Kidney (tissue), 14 donors: Measurements from ENCODE around the gene WFS1. TPM values are rescaled to one million over a fixed set of nuclear protein-coding genes. Genes with fewer than 3 reads are reported as not detected.

Source experiments
- DNase-seq, 5 donors: peaks; one replicate each; pipeline ENCODE4 v3.0.0-alpha.2; 2013 to 2020
- FAIRE-seq: peaks from 2 replicates; lab custom pipeline; 2012; peaks lifted over from hg19 to GRCh38; lab: Jason Lieb, UNC
- H3K27ac ChIP-seq, 2 donors: one replicate each; pipeline ENCODE4 v1.7.0; 2013; ENCODE audit warnings: low read depth in 2 of 2, low read length in 2 of 2, inconsistent platforms in 1 of 2
- H3K27me3 ChIP-seq: one replicate; pipeline ENCODE4 v1.7.1; 2013; ENCODE audit warnings: low read length, inconsistent platforms; ENCODE audit not compliant: control insufficient read depth, insufficient read depth
- H3K36me3 ChIP-seq, 3 donors: one replicate each; pipeline versions ENCODE4 v1.7.0 to v1.7.1; 2013; ENCODE audit warnings: low read length in 3 of 3, control low read depth in 1 of 3, inconsistent platforms in 1 of 3; ENCODE audit not compliant: insufficient read depth in 3 of 3, control insufficient read depth in 2 of 3
- H3K4me1 ChIP-seq, 3 donors: one replicate each; pipeline versions ENCODE4 v1.7.0 to v1.7.1; 2013; ENCODE audit warnings: low read length in 3 of 3, inconsistent platforms in 1 of 3, low read depth in 1 of 3; ENCODE audit not compliant: control insufficient read depth in 2 of 3, insufficient read depth in 2 of 3
- H3K4me3 ChIP-seq, 3 donors: one replicate each; pipeline versions ENCODE4 v1.7.0 to v1.8.1; 2013; ENCODE audit warnings: low read length in 3 of 3, control low read depth in 1 of 3, inconsistent platforms in 1 of 3
- H3K9ac ChIP-seq, 3 donors: one replicate each; pipeline versions ENCODE4 v1.7.0 to v1.7.1; 2013; ENCODE audit warnings: low read length in 3 of 3, control low read depth in 1 of 3, inconsistent platforms in 1 of 3
- H3K9me3 ChIP-seq, 3 donors: one replicate each; pipeline versions ENCODE4 v1.7.0 to v1.7.1; 2013; ENCODE audit warnings: low read length in 3 of 3, control low read depth in 1 of 3, inconsistent platforms in 1 of 3; ENCODE audit not compliant: control insufficient read depth in 2 of 3, insufficient read depth in 1 of 3
- intact Hi-C: fragments of 100-400 bp; cut with DNase I; formaldehyde crosslinking; loops from one replicate; pipeline ENCODE4 v1.11.1; 2022
- polyA plus RNA-seq: library from polyadenylated mRNA; stranded (reverse); fragments of 350-450 nt; fragmentation: Illumina TruSeq; extraction: RNeasy Lipid Tissue Mini Kit (QIAGEN cat#74804); gene quantifications from one replicate; pipeline ENCODE4 v1.2.3, GENCODE V29; 2014; ENCODE audit warnings: low read depth, low replicate concordance; ENCODE audit not compliant: insufficient read depth
- total RNA-seq: library from RNA; stranded (reverse); fragmentation: NEBNext Ultra II Directional; extraction: Animal tissue kit (Norgen Biotek cat#: 25700); gene quantifications from one replicate; pipeline ENCODE4 v1.2.1, GENCODE V29; 2021
- TF ChIP-seq, protein P1 (sequence below): IDR thresholded peaks from 3 replicates; pipeline ENCODE4 v1.5.1; 2012; ENCODE audit warnings: mild to moderate bottlenecking, moderate library complexity, borderline replicate concordance; ENCODE audit not compliant: insufficient read depth; ENCODE audit errors: extremely low read depth
- donor health status: control.
- donor health status: control.
- donor health status: control.
- donor health status: control.
- donor health status: control.
- donor health status: DM: yes; HTN: yes; CAD: no.
- donor health status: Normal renal cell carcinoma (clear cell type).

Gene WFS1
- total and polyA plus RNA-seq, 2 donors from 2014 or later = 20.8 to 31.4 TPM

DNA sequence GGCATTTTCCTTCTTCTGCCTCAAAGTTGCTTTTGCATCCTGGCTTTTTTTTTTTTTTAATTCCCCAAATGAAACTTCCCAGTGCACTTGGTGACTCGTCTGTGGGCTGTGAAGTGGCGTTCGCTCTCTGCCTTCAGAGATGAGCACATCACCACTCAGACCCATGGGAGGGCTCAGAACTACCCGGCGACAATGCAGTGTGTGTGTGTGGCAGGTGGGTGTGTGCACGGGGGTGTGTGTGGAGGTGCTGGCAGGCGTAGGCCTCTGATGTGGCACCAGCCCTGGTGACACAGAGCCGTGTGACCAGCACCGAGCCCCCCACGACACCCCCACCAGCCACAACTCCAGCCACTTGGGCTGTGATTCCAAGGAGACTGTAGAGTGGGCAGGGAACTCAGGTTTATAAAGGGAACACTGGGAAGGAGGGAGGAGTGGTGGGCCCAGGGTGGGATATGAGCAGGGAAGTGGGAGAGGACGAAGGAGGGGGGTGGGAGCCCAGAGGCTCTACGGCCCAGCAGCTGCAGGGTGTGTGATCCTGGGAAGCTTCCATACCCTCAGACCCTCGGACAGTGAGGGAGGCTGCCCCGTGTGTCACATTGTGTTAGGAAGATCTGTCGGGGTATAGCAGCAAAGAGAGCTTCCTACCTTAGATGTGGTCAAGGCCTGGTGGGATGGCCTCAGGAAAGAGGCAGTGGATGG lies 6.0 kb upstream of the WFS1 start:
- no peak overlapping the region for H3K27ac ChIP-seq
- DNase-seq = peak in 1 of 5 donors; percentile 43
- TF ChIP-seq, protein P1, sequence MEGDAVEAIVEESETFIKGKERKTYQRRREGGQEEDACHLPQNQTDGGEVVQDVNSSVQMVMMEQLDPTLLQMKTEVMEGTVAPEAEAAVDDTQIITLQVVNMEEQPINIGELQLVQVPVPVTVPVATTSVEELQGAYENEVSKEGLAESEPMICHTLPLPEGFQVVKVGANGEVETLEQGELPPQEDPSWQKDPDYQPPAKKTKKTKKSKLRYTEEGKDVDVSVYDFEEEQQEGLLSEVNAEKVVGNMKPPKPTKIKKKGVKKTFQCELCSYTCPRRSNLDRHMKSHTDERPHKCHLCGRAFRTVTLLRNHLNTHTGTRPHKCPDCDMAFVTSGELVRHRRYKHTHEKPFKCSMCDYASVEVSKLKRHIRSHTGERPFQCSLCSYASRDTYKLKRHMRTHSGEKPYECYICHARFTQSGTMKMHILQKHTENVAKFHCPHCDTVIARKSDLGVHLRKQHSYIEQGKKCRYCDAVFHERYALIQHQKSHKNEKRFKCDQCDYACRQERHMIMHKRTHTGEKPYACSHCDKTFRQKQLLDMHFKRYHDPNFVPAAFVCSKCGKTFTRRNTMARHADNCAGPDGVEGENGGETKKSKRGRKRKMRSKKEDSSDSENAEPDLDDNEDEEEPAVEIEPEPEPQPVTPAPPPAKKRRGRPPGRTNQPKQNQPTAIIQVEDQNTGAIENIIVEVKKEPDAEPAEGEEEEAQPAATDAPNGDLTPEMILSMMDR = no peak
- FAIRE-seq = no peak
- no peaks in the 10 kb centered on the region for H3K27me3 ChIP-seq
- no peaks in the 10 kb centered on the region for H3K9me3 ChIP-seq
- H3K36me3 ChIP-seq = no peaks in the 10 kb centered on the region
- no peak overlapping the region for H3K9ac ChIP-seq
- no peak overlapping the region for H3K4me3 ChIP-seq
- no peaks in the 10 kb centered on the region for H3K4me1 ChIP-seq
- intact Hi-C loops = no loop called here

DNA sequence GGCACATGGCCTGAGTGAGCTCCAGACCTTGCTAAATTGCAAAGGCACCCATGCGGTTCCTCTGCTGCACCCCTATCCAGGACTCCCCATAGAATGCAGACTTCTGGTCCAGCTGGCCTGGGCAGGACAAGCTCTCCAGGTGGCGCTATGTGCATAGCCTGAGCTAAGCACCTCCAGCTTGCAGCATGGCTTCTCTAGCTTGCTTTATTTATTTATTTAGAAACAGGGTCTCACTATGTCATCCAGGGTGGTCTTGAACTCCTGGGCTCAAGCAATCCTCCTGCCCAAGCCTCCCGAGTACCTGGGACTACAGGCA lies 5.5 kb upstream of the WFS1 start:
- H3K27me3 ChIP-seq = no peaks in the 10 kb centered on the region
- intact Hi-C loops = no loop called here
- H3K27ac ChIP-seq = no peak overlapping the region
- peaks cover 0 to 3% (median 0%) of the 10 kb centered on the region in 3 donors for H3K4me1 ChIP-seq
- H3K9ac ChIP-seq = no peak overlapping the region
- no peaks in the 10 kb centered on the region for H3K36me3 ChIP-seq
- DNase-seq (peak in 3 of 5 donors; percentile 39 to 66 (median 59)), FAIRE-seq (no peak)
- no peak overlapping the region for H3K4me3 ChIP-seq
- TF ChIP-seq, protein P1 = peak; percentile 36
- H3K9me3 ChIP-seq = no peaks in the 10 kb centered on the region

DNA sequence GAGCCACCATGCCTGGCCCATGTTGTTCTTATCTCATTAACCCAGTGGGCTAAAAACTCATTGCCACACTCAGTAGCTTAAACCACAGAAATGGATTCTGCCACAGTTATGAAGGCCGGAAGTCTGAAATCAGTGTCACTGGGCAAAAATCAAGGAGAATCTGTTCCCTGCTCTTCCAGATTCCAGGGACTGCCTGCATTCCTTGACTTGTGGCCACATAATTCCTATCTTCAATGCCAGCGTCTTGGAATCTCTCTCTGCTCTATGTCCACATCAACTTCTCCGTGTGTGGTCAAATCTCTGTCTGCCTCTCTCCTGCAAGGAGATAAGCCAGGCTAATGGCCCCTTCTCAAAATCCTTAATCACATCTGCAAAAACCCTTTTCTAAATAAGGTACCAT lies 4.1 kb upstream of the WFS1 start:
- FAIRE-seq (no peak), DNase-seq (no peak)
- no peaks in the 10 kb centered on the region for H3K9me3 ChIP-seq
- no peak overlapping the region for H3K4me3 ChIP-seq
- peaks cover 0 to 4% (median 2%) of the 10 kb centered on the region in 3 donors for H3K4me1 ChIP-seq
- H3K36me3 ChIP-seq = no peaks in the 10 kb centered on the region
- H3K27ac ChIP-seq = no peak overlapping the region
- TF ChIP-seq, protein P1 = no peak
- no peaks in the 10 kb centered on the region for H3K27me3 ChIP-seq
- H3K9ac ChIP-seq = no peak overlapping the region
- intact Hi-C loops = no loop called here
